ENCODE measurements around the gene CLBA1.

CLBA1 gene

DNA sequence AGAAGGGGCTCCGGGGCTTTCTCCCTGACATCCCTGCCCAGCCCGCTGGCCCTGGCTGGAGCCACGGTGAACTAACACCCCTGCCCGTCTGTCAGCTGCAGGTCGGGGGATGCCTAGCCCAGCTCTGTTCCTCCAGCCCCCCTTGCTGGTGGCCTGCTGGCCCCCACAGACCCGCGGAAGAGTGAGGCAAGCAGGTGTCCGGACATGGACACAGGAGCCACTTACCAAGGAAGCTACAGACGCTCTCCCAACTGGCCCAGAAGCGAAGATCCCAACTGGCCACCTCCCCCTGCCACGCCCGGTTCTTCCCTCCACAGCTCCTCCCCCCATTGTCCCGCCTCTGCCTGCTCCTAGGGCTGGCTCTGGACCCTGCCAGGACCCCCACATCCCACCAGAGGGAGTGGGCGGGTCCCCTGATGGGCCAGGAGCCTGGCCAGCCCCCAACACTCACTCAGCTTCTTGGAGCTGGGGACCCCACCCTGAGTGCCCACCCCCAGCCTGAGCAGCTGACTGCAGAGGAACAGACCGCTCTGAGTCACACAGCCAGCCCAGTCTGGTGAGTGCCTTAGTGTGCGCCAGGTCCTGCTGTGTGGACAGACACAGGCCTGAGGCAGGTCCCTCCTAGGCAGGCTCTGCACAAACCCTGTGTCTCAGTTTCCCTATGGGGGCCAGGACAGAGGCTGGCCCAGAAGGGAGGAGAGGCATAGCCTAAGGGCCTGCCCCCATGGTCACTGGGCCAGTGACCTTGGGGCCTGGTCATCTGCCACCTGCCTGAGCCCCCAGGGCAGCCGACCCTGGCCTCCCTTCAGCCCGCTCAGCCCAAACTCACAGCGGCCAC lies 15.1 kb upstream of the CLBA1 start:
- DNase-seq = no peak

DNA sequence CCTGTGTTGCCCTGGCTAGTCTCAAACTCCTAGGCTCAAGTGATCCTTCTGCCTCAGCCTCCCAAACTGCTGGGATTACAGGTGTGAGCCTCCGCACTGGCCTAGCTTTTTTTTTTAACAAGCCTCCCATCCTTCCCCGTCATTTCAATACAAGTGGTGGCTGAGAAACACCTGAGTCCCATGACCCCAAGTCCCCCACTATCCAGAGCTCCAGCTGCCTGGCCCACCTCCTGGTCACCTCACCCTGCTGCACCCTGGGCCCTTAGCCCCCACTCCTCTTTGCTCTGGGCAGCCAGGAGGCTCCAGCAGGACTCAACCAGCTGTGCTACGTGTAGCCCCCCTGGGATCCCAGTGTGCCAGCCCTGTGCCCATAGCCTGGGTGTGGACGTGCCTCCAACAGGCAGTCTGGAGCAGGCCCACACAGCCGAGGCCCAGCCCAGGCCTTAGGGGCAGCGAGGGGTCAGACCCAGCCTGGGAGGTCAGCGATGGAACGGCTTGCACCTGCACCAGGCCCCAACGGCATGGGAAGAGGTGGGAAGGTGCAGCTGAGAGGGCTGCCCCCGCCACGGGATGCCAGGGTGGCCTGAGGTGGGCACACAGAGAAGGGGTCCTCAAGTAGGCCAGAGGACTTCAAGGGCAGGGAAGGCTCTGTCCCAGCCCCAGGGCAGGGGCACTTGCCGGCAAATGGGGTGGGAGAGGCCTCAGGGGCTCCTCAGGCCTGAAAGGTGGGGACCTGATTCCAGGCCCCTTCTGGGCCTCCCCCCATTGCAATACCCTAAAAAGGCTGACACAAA lies 13.9 kb upstream of the CLBA1 start:
- DNase-seq = no peak

DNA sequence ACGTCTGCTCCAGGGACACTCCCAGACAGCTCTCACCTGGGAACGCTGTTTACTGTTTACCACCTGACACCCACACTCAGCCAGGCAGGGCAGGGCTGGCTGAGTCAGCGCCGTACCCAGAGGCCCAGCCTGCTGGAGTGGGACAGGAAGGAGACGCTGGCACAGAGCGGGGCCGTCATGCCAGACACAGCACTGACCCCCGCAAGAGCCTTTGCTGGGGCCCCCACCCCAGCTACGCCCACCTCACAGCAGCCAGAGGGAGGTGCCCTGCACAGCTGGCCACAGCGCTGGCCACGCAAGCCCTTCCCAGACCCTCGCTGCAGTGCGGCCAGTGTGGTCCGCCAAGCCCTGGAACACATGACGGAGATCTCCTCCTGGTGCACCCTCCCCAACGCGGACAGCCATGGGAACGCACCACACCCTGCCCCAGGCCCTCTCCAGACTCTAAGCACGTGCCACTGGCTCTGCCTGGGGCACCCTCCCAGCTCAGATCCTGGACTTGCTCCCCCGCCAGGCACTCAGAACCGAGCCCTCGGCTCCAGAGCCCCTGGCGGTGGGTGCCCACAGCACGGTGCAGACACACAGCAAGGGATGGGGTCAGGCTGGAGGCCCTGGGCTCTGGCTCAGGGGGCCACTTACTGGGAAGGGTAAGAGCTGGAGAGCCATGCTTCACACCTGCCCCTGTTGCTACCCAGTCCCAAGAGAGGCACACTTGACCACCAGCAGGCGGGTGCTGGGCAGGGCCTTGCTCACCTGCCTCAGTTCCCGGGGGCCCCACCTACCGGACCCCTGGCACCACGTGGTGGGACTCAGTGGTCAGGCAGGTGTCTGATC lies 13.1 kb upstream of the CLBA1 start:
- no peak for DNase-seq

DNA sequence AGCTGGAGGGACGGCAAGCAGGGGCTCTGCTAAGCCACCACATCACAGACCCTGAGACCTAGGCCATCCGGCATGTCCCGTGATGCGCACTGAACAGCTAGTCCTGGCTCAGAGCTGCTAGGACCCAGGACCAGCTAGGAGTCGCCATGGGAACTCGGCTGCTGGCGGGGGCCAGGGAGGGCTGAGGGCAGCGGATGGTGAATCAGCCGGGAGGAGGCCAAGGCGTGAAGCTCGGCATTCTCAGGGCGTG lies 12.5 kb upstream of the CLBA1 start:
- no peak for DNase-seq

DNA sequence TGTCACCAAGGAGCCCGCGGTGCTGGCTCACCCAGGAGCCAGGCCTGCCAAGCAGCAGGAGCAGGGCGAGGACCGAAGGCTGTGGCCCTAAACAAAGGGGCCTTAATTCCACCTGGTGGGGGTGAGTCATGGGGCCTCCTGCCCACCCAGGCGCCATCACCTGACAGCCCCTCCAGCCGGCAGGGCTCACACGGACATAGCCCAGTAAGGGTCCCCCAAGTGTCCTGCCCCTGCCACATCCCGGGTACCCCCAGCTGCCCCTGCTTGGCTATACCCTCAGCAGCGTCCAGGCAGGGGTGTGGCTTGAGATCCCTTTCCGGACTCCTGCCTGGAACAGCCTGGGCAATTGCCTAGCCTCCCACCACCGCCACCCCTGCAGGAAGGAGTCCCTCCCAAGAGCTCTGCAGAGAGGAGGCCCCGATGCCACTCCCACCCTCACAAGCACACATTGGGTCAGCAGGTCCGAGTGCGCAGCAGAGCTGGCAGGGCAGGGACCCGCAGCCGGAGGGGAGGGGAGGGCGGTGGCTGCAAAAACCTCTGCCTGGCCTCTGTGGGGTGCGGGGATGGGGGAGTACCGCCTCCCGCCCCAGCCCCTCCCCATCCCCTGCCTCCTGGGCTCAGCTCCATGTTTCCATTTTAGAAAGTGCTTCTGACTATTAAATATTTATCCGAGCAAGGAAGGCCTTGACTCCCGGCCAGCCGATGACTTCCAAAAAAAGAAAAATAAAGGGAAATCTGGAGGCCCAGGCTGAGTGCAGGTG lies 12.0 kb upstream of the CLBA1 start:
- no peak for DNase-seq

DNA sequence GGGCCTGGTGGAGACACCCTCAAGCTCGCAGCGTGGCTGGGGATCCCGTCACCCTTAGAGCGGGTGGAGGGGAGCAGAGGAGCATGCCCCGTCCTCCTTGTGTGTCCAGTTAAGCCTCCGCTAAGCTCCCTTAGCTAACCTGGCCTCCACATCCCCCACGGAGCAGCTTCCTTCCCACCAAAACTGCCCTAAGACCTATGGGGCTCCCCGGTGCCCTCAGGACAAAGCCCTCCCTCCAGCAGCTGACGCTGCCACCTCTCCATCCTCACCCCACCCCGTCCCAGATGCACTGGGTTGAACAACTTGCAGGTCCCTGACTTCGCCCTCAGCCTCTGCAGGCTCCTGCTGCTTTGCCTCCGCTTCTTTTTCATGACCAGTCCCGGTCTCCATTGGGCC lies 11.4 kb upstream of the CLBA1 start:
- no peak for DNase-seq

DNA sequence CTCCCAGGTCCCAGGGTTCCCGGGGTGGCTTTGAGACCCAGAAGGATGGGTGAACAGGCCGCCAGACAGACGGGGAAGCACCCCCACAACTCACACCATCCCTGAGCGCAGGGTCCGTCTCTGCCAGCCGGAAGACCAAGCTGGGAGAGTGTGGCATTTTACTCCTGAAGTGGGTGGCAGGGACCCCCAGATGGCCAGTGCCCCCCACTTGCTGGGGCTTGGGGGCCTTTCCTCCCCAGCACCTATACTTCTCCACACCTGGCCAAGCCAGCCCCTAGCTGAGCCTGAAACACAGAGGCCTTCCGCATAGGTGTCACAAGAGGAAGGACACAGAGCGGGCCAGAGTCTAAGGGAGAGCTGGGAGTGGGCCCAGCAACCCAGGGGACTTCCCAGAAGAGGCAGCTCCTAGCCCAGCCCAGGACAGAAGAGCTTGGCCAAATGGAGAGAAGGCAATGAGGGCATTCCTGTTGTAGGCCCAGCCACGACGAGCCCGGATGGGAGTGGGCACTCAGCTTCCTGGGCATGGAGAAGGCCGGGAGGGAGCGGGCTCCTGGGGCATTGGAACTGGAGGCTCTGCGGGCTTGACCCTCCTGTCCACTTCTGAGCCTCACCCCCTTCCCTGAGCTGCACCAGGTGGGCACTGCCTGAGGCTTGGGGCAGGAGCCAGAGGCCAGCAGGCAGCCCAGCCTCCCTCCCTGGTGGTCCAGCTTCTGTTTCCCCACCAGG lies 10.8 kb upstream of the CLBA1 start:
- DNase-seq = no peak

DNA sequence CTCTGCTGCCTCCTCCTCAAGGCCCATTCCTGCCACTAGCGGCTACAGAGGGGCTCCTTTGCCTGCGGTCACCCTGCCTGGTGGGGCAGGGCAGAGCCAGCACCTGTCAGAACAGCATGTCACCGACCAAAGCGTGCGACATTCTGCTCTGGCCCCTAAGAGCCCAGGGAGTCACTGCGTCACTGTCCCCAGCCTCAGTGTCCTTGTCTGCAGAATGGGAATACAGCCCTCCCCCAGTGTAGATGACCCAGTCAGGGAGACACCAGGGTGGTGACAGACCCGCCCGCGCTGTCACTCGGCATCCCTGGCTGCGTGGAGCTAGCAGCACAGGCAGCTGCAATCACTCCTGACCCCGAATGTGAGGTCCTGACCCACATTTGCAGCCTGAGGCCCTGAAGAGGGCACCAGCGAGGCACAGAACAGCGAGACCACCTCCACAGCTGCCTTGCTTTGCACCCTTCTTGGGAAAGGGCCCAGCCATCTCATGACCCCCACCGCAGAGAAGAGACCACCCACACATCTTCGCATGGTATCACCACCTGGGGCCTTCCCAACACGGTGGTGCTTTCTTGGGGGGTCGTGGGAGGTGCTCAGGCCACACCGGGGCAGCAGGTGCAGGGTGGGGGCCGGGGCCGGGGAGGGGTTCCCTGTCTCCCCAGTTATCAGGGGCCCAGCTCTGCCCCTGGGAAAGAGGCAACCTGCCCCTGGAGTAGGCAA lies 9.9 kb upstream of the CLBA1 start:
- no peak for DNase-seq

DNA sequence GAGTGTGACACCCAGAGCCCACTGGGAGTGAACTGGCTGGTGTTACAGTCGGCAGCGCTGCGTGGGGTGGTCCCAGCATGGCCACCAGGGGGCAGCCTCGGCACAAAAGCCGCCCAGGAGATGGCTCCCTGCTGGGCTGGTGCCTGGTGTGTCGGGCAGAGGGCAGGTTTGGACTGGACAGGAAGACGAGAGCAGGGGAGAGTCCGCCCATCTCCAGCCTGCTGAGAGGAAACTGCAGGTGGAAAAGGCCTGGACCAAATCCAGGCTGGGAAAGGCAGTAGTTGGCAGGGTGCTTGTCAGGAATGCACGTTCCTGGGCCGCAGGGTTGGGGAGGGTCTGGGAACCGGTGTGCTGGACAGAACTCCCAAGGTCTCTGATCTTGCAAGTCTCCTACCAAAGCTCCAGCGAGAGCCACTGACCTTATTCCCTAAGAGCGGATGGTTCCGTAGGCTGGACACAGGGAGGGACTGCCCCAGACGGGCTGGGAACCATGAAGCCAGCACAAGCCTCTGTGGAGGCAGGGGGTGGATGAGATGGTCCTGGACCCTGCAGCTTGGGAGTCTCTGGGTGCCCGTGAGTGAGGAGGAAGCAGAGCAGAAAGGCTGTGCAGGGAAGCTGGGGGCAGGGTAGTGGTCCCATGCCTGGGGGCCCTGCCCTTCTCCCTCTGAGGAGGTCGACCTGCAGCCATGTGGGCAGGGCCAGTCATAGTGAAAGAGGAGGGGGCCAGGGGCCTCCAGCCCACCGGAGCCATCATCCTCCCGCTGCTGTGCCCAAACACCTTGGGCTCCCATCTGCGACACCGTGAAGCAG lies 9.2 kb upstream of the CLBA1 start:
- DNase-seq = peak; percentile 89

DNA sequence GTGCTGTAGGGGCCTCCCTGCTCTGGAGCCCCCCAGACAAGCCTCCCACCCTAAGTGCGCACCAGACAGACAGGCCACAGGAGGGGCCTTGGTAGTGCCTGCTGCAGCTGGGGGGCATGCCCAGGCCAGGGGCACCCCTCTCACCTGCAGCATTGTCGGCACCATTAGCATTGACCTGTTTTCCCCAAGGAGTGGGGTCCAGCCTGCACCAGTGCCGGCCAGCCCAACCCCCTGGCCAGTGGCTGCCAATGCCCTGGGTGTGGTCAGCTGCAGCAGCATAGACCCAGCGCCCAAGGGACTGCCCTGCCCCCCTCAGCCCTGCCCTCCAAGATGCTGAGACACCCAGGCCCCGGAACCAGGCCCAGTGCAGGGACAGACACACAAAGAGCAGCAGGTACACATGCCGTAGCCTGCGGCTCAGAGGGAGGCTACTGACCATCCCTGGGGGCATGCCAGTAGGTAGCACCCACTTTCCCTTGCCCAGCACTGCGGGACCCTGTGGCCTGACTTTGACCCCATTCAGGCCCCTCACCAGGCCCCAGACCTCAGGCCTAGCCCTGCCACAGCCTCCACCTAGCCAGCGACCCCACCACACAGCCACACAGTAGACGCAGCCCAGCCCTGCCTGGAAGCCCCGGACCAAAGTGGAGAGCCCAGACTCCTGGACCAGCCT lies 8.4 kb upstream of the CLBA1 start:
- no peak for DNase-seq

DNA sequence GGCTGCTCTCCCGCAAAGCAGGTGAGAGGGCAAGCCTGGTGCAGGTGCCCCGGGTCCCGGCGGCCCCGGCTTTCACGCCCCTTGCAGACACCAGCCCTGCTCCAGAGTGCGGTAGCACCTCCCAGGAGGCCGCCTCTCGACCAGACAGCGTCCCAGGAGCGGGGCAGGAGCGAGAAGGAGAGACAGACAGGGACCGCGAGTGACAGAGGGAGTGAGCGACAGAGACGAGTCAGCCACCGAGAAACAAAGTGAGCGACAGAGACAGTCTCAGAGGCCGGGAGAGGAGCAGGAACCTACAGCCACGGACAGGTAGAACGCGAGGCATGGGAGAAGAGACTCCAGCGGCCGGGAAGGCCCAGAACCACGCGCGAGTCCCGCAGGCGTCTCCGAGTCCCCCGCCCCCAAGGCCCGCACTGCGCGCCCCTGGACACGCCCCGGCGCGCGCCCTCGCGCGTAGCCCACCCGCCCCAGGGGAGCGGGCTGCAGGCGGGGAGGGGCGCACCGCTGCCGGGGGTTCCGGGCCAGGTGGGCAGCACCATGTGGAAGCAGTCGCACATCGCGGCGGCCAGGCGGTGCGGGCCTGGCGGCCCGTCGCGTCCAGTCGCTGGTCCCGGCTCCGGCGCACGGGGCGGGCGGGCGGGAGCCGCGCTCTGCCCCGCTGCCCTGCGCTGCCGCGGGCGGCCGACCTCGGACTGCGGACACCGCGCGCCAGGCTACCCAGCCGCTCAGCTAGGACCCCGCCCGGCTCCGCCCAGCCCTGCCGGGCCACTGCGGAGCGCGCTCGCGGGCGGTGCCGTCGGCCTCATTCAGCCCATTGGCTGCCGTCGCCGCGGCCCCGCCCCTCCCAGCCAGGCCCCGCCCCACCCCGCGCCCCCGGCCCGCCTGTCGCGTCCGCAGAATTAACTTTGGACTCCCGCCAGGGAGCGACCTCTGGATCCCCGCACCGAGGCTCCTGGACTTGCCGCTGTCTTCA lies 7.6 kb upstream of the CLBA1 start, which contains the start of gene AHNAK2:
TSS of gene AHNAK2 (minus strand) at position 694 of the 973 bp plus-strand sequence. CDS start at position 557, 137 bp downstream.
- peak; percentile 55 for DNase-seq

DNA sequence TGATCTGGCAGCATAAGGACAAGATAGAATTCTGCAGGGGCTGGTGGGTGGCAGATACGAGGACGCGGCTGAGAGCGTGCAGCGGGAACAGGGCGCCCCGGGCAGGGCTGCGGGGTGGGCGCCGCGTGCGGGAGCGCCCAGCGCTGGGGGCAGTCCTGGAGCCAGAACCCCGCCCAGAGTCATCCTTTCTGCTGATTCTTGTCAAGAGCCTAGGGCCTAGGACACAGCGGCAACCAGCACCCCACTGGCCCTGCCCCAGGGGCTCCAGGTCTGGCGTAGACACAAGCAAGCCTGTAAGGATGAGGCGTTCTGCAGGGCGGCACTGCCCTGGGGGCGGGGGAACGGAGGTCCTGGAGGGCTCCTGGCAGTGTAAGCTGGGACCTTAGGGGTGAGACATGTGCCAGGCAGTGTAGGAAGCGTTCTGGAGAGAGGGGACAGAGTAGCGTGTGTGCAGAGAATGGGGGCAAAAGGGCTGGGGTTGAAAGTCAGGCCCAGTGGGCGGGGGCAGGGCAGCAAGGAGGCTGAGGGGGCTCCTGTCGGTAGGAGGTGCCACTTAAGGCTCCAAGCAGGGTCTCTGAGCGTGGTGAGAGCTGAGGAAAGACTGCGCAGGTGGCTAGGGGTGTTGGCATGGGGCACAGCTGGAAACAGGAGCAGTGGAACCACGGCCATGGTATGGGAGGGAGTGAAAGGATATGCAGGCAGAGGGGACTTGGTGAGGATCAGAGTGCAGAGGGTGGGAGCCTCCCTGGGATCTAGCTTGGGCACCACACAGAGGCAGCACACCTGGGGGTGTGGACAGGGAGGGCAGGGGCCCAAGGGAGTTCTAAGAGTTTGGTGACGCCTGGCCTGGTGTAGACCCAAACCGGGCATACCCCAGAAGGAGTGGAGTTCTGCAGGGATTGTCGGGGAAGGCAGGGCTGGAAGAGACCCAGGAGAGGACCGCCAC lies 6.6 kb upstream of the CLBA1 start:
- no peak for DNase-seq

DNA sequence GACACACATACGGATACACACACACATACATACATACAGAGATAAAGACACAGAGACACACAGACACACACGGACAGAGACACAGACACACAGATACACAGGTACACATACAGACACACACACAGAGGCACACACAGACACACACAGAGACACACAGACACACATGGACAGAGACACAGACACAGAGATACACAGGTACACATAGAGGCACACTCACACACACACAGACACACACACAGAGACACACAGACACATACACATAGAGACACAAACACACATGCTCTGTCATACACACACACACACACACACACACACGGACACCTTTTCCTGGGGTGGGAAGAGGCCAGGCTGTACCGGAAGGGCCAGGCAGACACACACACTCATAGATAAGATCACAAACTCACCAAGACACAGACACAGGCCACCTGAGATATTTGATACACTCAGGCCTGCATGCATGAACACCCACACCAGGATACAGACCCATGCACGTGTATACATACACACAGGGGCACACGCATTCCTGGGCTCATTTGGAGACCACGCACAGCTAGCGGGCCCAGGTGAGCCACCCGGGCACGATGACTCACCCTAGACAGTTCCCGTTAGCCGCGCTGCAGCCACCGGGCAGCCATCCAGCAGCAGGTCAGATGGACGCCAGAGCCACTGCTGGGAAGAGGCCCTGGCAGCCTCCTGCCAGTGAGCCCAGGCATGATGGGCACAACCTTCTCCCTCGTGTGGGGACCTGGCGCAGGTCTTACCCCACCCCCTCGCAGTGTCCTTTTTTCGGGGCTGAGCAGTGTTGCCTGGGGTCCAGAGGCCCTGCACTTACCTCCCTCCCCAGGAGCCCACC lies 5.6 kb upstream of the CLBA1 start:
- no peak for DNase-seq

DNA sequence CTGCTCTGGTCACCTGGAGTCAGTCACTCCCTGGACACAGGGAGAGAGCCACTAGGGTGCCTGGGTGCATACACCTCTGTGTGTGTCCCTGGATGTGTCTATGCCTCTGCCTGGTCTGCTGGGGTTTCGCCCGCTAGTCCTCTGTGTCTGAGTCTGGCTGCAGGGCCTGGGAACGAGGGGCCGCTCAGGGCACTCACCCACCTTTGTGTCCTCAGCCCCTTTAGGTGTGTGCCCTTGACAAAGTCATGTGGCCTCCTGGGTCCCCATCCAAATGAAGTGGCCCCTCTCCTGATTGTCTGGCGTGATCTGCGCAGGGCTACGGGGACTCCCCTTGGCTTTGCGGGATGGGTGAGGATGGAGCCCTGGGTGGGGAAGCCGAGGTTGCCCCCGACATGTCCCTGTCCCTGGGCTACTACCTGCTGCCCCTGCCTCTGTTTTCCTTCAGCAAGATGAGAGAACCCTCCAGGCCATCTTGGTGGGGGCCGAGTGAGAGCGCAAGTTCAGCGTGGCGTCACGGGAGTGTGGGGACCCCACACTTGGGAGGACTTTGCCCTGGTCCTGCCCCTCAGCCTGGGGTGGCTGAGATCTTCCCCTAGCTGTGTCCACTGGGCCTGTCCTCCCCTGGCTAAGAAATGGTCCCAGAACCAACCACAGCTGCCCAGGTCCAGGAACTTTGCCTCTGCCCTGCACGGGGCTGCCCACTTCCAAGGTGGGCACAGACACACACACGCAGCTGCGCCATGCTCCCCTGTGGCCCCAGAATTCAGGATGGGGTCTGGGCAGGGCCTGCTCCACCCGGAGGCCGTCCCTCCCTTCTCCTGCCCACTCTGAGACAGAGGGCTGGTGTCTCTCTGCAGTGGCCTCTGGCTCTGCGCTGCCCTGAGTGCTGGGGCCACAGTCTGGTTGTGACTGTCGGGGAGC lies 4.7 kb upstream of the CLBA1 start:
- no peak for DNase-seq

Data from stimulated activated CD4-positive, alpha-beta T cell treated with anti-CD3 and anti-CD28 coated beads, Interleukin-4, amount 100 ng/mL, for 24 hours (primary cell).